ENCODE results near the gene NACC1.
"Not testable (repeated sequence)": the region's sequence is repeated elsewhere in the genome, so short reads cannot be mapped to it uniquely, and the experiment has no call there.

Gene NACC1

GRCh38 chr19:13154241-13154778 lies 36.2 kb downstream of the NACC1 start:
- DNase-seq (ENCODE audit: low read depth), result peak; percentile 85
- peak overlapping the region; percentile 81 for H3K4me3 ChIP-seq (ENCODE audit: low read depth, low read length)

GRCh38 chr19:13154911-13155471 lies 36.9 kb downstream of the NACC1 start:
- H3K4me3 ChIP-seq (ENCODE audit: low read depth, low read length), result peak overlapping the region; percentile 81
- DNase-seq (ENCODE audit: low read depth), result no peak

GRCh38 chr19:13155472-13156359 lies 37.7 kb downstream of the NACC1 start:
- peak; percentile 64 for DNase-seq (ENCODE audit: low read depth)
- H3K4me3 ChIP-seq (ENCODE audit: low read depth, low read length), result peak overlapping the region; percentile 81

- no peak overlapping the region for H3K4me3 ChIP-seq (ENCODE audit: low read depth, low read length)
- no peak for DNase-seq (ENCODE audit: low read depth)
These were observed 41.6 kb downstream of the NACC1 start for GRCh38 chr19:13159713-13160112.

- no peak overlapping the region for H3K4me3 ChIP-seq (ENCODE audit: low read depth, low read length)
- DNase-seq (ENCODE audit: low read depth), result no peak
These were observed 42.5 kb downstream of the NACC1 start for GRCh38 chr19:13160557-13160956.

GRCh38 chr19:13162724-13163608 lies 44.9 kb downstream of the NACC1 start:
- H3K4me3 ChIP-seq (ENCODE audit: low read depth, low read length), result peak overlapping the region; percentile 28
- peak; percentile 92 for DNase-seq (ENCODE audit: low read depth)

- peak overlapping the region; percentile 10 for H3K4me3 ChIP-seq (ENCODE audit: low read depth, low read length)
These were observed 45.7 kb downstream of the NACC1 start for GRCh38 chr19:13163609-13164342.

GRCh38 chr19:13164343-13165161 lies 46.5 kb downstream of the NACC1 start:
- no peak for DNase-seq (ENCODE audit: low read depth)
- peak overlapping the region; percentile 7 for H3K4me3 ChIP-seq (ENCODE audit: low read depth, low read length)

More at GRCh38 chr19:13163609-13164342, 45.7 kb downstream of the NACC1 start:
- DNase-seq (ENCODE audit: low read depth), result peak; percentile 67

GRCh38 chr19:13165162-13165997 lies 47.3 kb downstream of the NACC1 start:
- no peak for DNase-seq (ENCODE audit: low read depth)

GRCh38 chr19:13166151-13166550 lies 48.1 kb downstream of the NACC1 start:
- not testable (repeated sequence) for H3K4me3 ChIP-seq (ENCODE audit: low read depth, low read length); DNase-seq (ENCODE audit: low read depth)

More at GRCh38 chr19:13165162-13165997, 47.3 kb downstream of the NACC1 start:
- no peak overlapping the region for H3K4me3 ChIP-seq (ENCODE audit: low read depth, low read length)

GRCh38 chr19:13169769-13170168 lies 51.7 kb downstream of the NACC1 start:
- DNase-seq (ENCODE audit: low read depth), result no peak

GRCh38 chr19:13171146-13171545 lies 53.1 kb downstream of the NACC1 start:
- H3K4me3 ChIP-seq (ENCODE audit: low read depth, low read length), result no peak overlapping the region
- DNase-seq (ENCODE audit: low read depth), result no peak

More at GRCh38 chr19:13169769-13170168, 51.7 kb downstream of the NACC1 start:
- H3K4me3 ChIP-seq (ENCODE audit: low read depth, low read length), result no peak overlapping the region

- no peak for DNase-seq (ENCODE audit: low read depth)
- H3K4me3 ChIP-seq (ENCODE audit: low read depth, low read length), result no peak overlapping the region
These were observed 54.5 kb downstream of the NACC1 start for GRCh38 chr19:13172346-13173138.

- no peak for DNase-seq (ENCODE audit: low read depth)
- no peak overlapping the region for H3K4me3 ChIP-seq (ENCODE audit: low read depth, low read length)
These were observed 55.2 kb downstream of the NACC1 start for GRCh38 chr19:13173139-13173737.

GRCh38 chr19:13176345-13176744 lies 58.3 kb downstream of the NACC1 start:
- no peak overlapping the region for H3K4me3 ChIP-seq (ENCODE audit: low read depth, low read length)
- no peak for DNase-seq (ENCODE audit: low read depth)

GRCh38 chr19:13177584-13177983 lies 59.5 kb downstream of the NACC1 start:
- DNase-seq (ENCODE audit: low read depth); H3K4me3 ChIP-seq (ENCODE audit: low read depth, low read length): not testable (repeated sequence)

All from skeletal muscle cell (primary cell).